IPS-15b (cell line): Measurements from ENCODE around the gene TICAM2.
A peak's percentile ranks its signal among the peaks of the same experiment; 100 is the strongest.
"Not testable (repeated sequence)": the region's sequence is repeated elsewhere in the genome, so short reads cannot be mapped to it uniquely, and the experiment has no call there.

Experiments
- H3K27me3 ChIP-seq: one replicate; pipeline ENCODE4 v1.6.1; 2013; ENCODE audit warnings: low read length; ENCODE audit not compliant: control insufficient read depth, insufficient read depth
- H3K36me3 ChIP-seq: one replicate; pipeline ENCODE4 v1.6.1; 2013; ENCODE audit warnings: low read length; ENCODE audit not compliant: control insufficient read depth, insufficient read depth
- H3K4me1 ChIP-seq: one replicate; pipeline ENCODE4 v1.6.1; 2013; ENCODE audit warnings: mild to moderate bottlenecking, low read length; ENCODE audit not compliant: control insufficient read depth, insufficient read depth
- H3K4me3 ChIP-seq: one replicate; pipeline ENCODE4 v1.5.1; 2013; ENCODE audit warnings: low read depth, low read length
- H3K9ac ChIP-seq: one replicate; pipeline ENCODE4 v1.6.1; 2013; ENCODE audit warnings: low read depth, mild to moderate bottlenecking, low read length
- H3K9me3 ChIP-seq: one replicate; pipeline ENCODE4 v1.6.1; 2013; ENCODE audit warnings: mild to moderate bottlenecking, low read length; ENCODE audit not compliant: control insufficient read depth, insufficient read depth

The TICAM2 gene, protein sequence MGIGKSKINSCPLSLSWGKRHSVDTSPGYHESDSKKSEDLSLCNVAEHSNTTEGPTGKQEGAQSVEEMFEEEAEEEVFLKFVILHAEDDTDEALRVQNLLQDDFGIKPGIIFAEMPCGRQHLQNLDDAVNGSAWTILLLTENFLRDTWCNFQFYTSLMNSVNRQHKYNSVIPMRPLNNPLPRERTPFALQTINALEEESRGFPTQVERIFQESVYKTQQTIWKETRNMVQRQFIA

DNA sequence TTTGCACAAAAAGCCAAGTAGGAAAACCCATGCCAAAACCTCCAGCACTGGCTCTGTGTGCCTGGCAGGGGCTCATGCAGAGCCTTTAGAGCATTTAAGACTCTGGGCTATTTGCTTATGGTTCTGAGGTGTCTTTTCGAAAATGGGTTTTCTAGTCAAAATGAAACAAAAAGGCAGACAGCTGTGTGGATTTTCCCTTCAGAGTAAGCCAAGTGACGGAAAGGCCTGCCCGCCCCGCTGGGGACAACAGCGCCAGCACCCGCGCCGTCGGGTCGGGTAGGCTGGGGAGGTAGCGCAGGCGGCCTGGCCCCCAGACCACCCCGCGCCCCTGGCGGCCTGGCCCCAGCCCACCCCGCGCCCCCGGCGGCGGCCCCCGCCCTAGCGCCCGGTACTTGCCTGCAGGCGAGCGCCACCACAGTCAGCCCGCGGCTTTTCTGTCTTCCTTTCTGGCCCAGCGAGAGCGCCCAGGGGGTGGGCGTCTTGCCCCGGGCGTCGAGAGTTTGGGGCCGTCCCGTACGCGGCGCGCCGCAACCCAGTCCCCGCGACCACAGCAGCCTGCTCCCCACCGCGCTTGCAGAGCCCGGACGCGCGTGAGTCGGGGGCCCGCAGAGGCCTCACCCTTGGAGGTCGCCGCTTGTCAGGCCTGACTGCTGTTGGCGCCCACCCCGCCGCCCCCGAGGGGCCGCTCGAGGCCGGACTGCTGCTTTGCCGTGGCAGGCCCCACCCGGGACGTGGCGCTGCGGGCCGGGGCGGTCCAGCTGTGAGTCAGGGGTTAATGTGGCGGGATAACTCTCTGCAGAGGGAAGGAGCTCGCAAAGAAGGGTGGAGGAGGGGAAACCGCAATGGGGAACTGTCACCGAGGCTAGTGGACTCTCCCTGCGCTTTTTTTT, at the start of gene TICAM2:
TSS of gene TICAM2 (minus strand) at position 779 of the 890 bp plus-strand sequence. CDS start 21,223 bp downstream, outside the sequence.
- Histone ChIP-seq H3K9me3 (no peaks in the 10 kb centered on the region), H3K4me3 (peak within 1 kb of the TSS; percentile 56), H3K36me3 (no peaks in the 10 kb centered on the region), H3K4me1 (peaks cover 10% of the 10 kb centered on the region), H3K9ac (peak within 1 kb of the TSS; percentile 39), H3K27me3 (no peaks in the 10 kb centered on the region)

DNA sequence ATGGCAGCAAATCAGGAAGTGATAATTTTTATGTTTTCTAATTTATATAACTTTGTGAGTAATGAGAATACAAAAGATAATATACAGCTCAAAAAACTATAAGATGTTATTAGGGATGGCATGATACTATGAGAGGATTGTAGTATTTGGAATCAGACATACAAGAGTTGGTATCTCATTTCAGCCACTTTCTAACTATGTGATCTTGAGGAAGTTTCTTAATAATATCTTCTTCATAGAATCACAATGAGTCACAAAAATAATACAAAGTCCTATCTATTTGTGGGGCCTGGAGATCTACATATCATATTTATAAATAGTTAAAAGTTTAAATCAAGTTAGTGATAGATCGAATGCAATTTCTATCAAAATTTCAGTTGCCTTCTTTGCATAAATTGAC, 47.3 kb upstream of the TICAM2 start:
- no peaks in the 10 kb centered on the region for H3K27me3 ChIP-seq
- H3K4me1 ChIP-seq, result no peaks in the 10 kb centered on the region
- no peaks in the 10 kb centered on the region for H3K36me3 ChIP-seq
- no peak overlapping the region for H3K9ac ChIP-seq
- no peak overlapping the region for H3K4me3 ChIP-seq
- no peaks in the 10 kb centered on the region for H3K9me3 ChIP-seq

DNA sequence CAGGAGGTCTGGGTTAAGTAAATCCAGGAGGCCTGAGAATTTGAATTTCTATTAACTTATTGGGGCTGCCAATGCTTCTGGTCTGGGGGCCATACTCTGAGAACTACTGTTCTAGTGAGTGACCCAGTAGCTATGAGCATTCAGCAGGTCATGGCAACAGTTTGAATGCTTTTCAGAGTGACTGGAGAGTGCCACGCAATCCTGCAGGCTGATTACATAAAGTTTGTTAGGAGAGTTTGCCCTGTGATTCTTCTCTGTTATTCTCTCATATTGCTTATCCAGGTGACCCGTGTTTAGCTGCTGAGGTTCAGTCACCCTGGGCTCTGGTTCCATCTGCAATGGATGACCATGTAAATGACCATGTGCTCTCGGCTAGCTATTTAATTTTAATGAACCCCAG, 45.8 kb upstream of the TICAM2 start:
- Histone ChIP-seq H3K36me3 (no peaks in the 10 kb centered on the region), H3K27me3 (no peaks in the 10 kb centered on the region), H3K4me1 (no peaks in the 10 kb centered on the region), H3K9ac (no peak overlapping the region), H3K9me3 (no peaks in the 10 kb centered on the region), H3K4me3 (no peak overlapping the region)

DNA sequence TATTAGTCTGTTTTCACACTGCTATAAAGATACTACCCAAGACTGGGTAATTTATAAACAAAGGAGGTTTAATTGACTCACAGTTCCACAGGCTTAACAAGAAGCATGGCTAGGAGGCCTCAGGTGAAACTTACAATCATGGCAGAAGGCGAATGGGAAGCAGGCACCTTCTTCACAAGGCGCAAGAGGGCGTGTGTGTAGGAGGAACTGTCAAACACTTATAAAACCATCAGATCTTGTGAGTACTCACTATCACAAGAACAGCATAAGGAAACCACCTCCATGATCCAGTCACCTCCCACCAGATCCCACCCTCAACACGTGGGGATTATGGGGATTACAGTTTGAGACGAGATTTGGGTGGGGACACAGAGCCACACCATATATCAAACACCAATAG, 43.1 kb upstream of the TICAM2 start:
- not testable (repeated sequence) for H3K27me3 ChIP-seq, H3K4me1 ChIP-seq, H3K4me3 ChIP-seq

DNA sequence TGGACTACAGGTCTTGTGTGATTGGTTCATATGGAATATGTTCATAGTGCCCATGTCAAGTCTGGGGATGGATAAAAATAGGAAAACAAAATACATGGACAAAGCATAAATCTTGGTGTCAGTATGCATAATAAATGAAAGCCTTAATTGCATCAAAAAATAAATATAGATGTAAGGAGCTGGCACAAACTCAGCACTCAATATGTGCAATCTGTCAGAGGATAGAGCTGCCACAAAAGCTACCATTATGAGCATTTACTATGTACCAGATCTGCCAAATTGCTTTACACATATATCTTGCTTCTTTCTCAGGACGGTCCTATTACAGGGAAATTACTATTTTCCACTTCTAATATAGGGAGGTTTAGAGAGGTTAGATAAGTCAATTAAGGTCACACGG, 41.8 kb upstream of the TICAM2 start:
- no peak overlapping the region for H3K4me3 ChIP-seq
- no peaks in the 10 kb centered on the region for H3K9me3 ChIP-seq
- no peaks in the 10 kb centered on the region for H3K27me3 ChIP-seq
- no peaks in the 10 kb centered on the region for H3K36me3 ChIP-seq
- H3K4me1 ChIP-seq, result peaks cover 4% of the 10 kb centered on the region
- no peak overlapping the region for H3K9ac ChIP-seq

More for the DNA sequence above, 43.1 kb upstream of the TICAM2 start:
- H3K9ac ChIP-seq, H3K36me3 ChIP-seq, H3K9me3 ChIP-seq: not testable (repeated sequence)

DNA sequence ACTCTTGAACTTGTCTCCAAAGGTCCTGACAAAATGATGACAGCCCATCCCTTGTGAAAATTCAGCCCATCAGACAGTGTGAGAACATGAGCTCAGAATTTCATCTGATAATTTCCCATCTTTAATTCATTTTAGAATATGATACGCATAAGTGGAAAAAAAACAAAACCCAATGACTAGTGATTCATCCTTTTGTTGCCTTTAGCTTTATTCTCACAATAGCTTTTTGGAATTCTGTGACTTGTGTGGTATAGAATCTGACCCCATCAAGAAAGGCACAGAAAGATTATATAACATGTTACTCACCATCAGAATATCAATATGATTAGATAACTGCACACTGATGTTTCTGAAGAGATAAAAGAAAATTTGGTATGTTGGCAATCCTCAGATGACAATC, 39.7 kb upstream of the TICAM2 start:
- Histone ChIP-seq H3K4me1 (peaks cover 4% of the 10 kb centered on the region), H3K4me3 (no peak overlapping the region), H3K9ac (no peak overlapping the region), H3K27me3 (no peaks in the 10 kb centered on the region), H3K36me3 (no peaks in the 10 kb centered on the region), H3K9me3 (no peaks in the 10 kb centered on the region)

DNA sequence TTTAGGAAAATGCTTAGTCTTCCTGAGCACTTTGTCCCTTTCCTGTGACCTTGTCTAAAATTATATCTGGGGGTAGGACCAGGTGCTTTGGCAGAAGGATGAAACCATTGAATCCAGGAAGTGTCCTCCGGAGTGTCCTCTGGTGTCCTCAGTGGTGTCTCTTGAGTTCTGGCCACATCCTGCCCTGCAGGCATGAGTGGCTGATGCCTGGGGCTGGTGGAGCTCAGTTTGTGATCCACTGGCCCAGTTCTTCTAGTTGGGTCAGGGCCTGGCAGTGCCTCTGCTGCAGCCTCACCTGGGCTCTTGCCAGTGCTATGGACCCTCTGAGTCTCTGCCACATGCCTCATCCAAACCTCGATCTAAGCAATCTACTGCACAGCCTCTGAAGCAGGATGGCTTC, 38.0 kb upstream of the TICAM2 start:
- H3K36me3 ChIP-seq, result no peaks in the 10 kb centered on the region
- H3K9me3 ChIP-seq, result no peaks in the 10 kb centered on the region
- H3K27me3 ChIP-seq, result no peaks in the 10 kb centered on the region
- H3K4me1 ChIP-seq, result peaks cover 10% of the 10 kb centered on the region
- no peak overlapping the region for H3K4me3 ChIP-seq
- H3K9ac ChIP-seq, result no peak overlapping the region

DNA sequence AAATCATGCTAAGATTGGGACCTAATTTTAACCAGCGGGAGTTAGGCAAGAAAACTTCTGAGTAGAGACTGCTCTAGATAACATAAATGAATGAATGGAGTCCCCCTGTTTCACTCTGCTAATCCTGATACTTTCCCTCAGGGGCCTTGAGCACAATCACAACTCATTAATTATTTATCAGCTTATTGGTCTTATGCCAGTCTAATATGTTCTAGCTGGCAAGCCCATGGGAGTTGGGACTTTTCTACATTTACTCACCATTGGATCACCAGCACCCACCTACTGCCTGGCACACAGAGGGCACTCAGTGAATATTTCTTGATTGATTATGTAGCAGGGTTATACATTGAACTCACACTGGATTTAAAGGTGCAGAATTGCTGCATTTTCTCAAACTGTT, 37.1 kb upstream of the TICAM2 start:
- Histone ChIP-seq H3K36me3 (no peaks in the 10 kb centered on the region), H3K27me3 (no peaks in the 10 kb centered on the region), H3K9ac (no peak overlapping the region), H3K4me1 (peaks cover 10% of the 10 kb centered on the region), H3K9me3 (no peaks in the 10 kb centered on the region), H3K4me3 (no peak overlapping the region)

DNA sequence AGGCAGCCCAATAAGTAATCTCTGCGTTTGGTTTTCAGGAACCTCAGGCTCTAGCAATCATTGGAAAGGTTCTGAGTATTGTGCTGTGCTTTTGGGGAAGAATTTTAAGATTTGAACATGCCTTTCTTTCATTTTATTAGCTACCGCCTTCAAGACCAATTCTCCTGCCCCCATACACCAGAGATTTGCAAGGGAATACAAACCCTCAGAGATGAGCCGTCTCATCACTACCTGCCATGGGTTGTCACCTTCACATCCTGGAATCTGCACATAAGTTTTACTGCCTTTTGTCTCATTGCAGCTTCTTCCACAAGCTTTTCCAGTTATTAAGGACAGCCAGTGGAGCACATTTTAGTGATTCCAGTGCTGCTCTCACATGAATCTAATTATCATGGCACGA, 35.2 kb upstream of the TICAM2 start:
- Histone ChIP-seq H3K9ac (no peak overlapping the region), H3K4me1 (peaks cover 18% of the 10 kb centered on the region), H3K36me3 (no peaks in the 10 kb centered on the region), H3K4me3 (no peak overlapping the region), H3K9me3 (no peaks in the 10 kb centered on the region), H3K27me3 (no peaks in the 10 kb centered on the region)

DNA sequence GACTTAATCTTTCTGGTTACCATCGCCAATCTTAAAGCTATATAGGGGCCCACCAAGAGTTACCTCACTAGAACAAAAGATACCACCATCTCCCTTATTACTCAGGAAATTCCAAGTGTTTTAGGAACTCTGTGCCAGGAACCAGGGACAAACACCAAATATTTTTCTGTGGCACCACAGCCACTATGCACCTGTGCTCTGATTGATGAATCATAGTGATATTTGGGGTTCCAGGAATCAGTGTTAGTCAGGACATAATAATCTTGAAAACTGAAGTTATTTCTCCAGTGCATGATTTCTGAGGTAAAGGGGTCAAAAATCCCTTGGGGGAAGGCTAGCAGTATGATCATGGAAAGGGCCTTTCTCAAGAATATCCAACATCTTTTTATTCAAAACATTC, 33.7 kb upstream of the TICAM2 start:
- Histone ChIP-seq H3K27me3 (no peaks in the 10 kb centered on the region), H3K9ac (no peak overlapping the region)

DNA sequence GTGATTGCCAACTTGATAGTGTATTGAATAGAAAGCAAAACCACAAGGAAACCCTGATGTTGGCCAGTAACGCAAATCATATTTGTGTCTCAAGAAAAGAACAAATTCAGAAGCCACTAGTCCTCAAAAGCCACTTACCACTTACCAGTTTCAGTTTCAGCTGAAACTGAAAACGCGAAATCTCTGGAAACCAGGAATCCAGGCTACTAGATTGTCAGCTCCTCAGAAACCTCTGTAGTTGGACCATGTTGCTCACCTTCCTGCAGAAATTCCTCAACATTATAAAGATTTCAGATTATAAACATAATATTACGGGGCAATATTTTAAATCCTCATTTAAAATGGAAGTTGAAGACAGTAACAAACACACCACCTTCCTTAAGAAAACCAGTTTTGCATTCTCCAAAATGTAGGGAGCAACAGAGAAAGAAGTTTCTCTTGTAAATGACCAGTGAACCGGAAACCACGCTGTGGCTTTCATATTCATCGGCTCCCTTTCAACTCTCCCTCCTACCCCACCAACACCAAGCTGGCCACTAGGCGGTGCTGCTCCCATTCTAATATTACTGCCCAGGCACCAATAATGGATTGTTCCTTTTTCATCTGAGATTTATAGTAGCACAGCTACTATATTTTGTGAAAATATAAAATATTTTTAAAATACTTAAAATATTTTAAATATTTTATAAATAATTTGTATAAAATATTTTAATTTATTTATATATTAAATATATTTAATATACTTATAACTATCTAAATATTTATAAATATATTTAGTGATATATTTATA, 32.3 kb upstream of the TICAM2 start:
- no peaks in the 10 kb centered on the region for H3K27me3 ChIP-seq
- H3K4me1 ChIP-seq, result peaks cover 16% of the 10 kb centered on the region
- no peaks in the 10 kb centered on the region for H3K36me3 ChIP-seq
- H3K9me3 ChIP-seq, result no peaks in the 10 kb centered on the region
- no peak overlapping the region for H3K9ac ChIP-seq
- H3K4me3 ChIP-seq, result peak overlapping the region; percentile 31

More for the DNA sequence above, 33.7 kb upstream of the TICAM2 start:
- no peak overlapping the region for H3K4me3 ChIP-seq
- peaks cover 17% of the 10 kb centered on the region for H3K4me1 ChIP-seq
- no peaks in the 10 kb centered on the region for H3K9me3 ChIP-seq
- H3K36me3 ChIP-seq, result no peaks in the 10 kb centered on the region
